Endothelial cell of umbilical vein (primary cell): ENCODE results near the gene GIMAP2.

Experiments used
- EZH2 ChIP-seq: IDR thresholded peaks from 2 replicates; pipeline ENCODE4 v1.6.1; 2012; ENCODE audit warnings: borderline replicate concordance, low read depth, mild to moderate bottlenecking, moderate library complexity, low read length, inconsistent platforms; ENCODE audit not compliant: severe bottlenecking
- FOS ChIP-seq: IDR thresholded peaks from 2 replicates; pipeline ENCODE4 v1.6.1; 2011; ENCODE audit warnings: mild to moderate bottlenecking, low read length, moderate library complexity, borderline replicate concordance; ENCODE audit not compliant: insufficient read depth
- MYC ChIP-seq: IDR thresholded peaks from one replicate; pipeline ENCODE4 v1.6.1; 2011; ENCODE audit warnings: mild to moderate bottlenecking, low read depth, low read length
- POLR2AphosphoS5 ChIP-seq: IDR thresholded peaks from 2 replicates; pipeline ENCODE4 v1.6.1; 2012; ENCODE audit warnings: low read depth, mild to moderate bottlenecking, control low read depth, low read length, moderate library complexity; ENCODE audit not compliant: insufficient read depth
- TF ChIP-seq, protein P1 (sequence below), 2 donors: IDR thresholded peaks; 1 replicate in 1 of 2; 2 replicates in 1 of 2; pipeline ENCODE4 v1.5.1; 2011; ENCODE audit warnings: low read length in 2 of 2, mild to moderate bottlenecking in 2 of 2, moderate library complexity in 2 of 2, control low read depth in 1 of 2, inconsistent platforms in 1 of 2, low read depth in 1 of 2; ENCODE audit not compliant: insufficient read depth in 1 of 2; ENCODE audit errors: extremely low read depth in 1 of 2

DNA sequence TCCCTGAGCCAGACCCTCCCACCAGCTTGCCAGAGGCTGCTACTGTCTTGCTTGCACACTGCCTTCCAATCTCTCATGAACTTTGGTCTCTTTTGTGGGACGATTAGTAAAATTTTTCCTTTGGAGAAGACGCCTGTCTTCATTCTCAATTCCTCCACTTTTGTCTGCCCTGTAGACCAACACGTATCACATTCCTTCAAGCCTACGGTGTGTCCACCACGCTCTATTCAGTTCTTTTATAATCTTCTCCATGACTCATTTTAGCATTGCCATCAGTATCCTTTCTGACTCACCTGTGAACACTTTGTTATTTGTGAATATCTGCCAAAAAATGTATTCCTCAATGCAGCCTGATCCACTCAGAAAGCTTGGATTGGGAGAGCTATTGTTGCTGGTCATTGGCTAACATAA lies 53.1 kb downstream of the GIMAP2 start:
- TF ChIP-seq POLR2AphosphoS5 (no peak), FOS (peak; percentile 64), MYC (no peak), EZH2 (no peak)
- TF ChIP-seq, protein P1, sequence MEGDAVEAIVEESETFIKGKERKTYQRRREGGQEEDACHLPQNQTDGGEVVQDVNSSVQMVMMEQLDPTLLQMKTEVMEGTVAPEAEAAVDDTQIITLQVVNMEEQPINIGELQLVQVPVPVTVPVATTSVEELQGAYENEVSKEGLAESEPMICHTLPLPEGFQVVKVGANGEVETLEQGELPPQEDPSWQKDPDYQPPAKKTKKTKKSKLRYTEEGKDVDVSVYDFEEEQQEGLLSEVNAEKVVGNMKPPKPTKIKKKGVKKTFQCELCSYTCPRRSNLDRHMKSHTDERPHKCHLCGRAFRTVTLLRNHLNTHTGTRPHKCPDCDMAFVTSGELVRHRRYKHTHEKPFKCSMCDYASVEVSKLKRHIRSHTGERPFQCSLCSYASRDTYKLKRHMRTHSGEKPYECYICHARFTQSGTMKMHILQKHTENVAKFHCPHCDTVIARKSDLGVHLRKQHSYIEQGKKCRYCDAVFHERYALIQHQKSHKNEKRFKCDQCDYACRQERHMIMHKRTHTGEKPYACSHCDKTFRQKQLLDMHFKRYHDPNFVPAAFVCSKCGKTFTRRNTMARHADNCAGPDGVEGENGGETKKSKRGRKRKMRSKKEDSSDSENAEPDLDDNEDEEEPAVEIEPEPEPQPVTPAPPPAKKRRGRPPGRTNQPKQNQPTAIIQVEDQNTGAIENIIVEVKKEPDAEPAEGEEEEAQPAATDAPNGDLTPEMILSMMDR (IDR thresholded peaks at IDR 0.05; ENCODE audit: extremely low read depth in 1 of 2, insufficient read depth in 1 of 2, low read depth in 1 of 2, low read length in 2 of 2) = no peak
